ENCODE measurements around the gene CCDC117. TPM values are rescaled to one million over a fixed set of nuclear protein-coding genes. Genes with fewer than 3 reads are reported as not detected.
"Not testable (repeated sequence)": the region's sequence is repeated elsewhere in the genome, so short reads cannot be mapped to it uniquely, and the experiment has no call there.

CCDC117 gene
- total and polyA plus RNA-seq, 7 donors = 9.1 to 39.1 (median 27.5) TPM

DNA sequence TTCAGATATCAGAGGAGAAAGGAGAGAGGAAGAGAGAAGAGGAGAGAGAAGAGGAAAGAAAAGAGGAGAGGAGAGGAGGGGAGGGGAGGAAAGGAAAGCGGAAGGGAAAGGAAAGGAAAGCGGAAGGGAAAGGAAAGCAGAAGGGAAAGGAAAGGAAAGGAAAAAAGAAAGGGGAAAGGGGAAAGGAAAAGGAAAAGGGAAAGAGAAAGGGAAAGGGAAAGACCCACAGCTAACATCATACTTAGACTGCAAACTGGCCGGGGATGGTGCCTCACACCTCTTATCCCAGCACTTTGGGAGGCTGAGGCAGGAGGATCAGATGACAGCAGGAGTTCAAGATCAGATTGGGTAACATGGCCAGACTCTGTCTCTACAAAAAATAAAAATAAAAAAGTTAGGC lies 42.3 kb upstream of the CCDC117 start:
- no peaks in the 10 kb centered on the region for H3K9me3 ChIP-seq
- intact Hi-C loops (cut with DNase I) = no loop called here
- WGBS, 3 donors = 85 to 92% (median 91%) methylated on average over 3 of the region's 3 CpGs
- H3K27me3 ChIP-seq (ENCODE audit: insufficient read depth in 3 of 3, low read length in 2 of 3) = no peaks in the 10 kb centered on the region
- no peak overlapping the region for H3K4me3 ChIP-seq
- DNase-seq = no peak
- H3K4me1 ChIP-seq = no peaks in the 10 kb centered on the region
- no peak overlapping the region for H3K27ac ChIP-seq
- ATAC-seq = no peak
- H3K36me3 ChIP-seq (ENCODE audit: insufficient read depth in 1 of 2, low read depth in 1 of 2) = no peaks in the 10 kb centered on the region
- TF ChIP-seq, protein P1, sequence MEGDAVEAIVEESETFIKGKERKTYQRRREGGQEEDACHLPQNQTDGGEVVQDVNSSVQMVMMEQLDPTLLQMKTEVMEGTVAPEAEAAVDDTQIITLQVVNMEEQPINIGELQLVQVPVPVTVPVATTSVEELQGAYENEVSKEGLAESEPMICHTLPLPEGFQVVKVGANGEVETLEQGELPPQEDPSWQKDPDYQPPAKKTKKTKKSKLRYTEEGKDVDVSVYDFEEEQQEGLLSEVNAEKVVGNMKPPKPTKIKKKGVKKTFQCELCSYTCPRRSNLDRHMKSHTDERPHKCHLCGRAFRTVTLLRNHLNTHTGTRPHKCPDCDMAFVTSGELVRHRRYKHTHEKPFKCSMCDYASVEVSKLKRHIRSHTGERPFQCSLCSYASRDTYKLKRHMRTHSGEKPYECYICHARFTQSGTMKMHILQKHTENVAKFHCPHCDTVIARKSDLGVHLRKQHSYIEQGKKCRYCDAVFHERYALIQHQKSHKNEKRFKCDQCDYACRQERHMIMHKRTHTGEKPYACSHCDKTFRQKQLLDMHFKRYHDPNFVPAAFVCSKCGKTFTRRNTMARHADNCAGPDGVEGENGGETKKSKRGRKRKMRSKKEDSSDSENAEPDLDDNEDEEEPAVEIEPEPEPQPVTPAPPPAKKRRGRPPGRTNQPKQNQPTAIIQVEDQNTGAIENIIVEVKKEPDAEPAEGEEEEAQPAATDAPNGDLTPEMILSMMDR (IDR thresholded peaks at IDR 0.05) = no peak

DNA sequence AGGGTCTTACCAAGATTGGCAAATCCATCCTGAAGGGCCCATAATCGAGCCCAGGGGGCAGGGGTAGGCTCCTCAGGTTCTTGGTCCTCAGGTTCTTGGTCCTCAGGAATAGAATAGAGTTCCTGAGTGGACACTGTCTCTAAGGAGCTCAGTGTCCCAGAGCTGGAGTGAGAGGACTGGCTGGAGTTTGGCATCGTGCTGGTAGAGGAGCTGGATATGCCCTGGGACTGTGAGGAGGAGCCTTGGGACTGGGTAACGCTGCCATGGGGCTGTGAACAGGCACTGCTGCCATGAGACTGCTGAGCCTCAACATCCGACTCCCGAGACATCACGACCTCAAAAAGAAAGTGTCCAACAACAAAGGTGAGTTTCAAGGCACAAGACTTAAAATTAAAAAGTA lies 38.1 kb upstream of the CCDC117 start:
- no peak overlapping the region for H3K27ac ChIP-seq
- no peaks in the 10 kb centered on the region for H3K27me3 ChIP-seq (ENCODE audit: insufficient read depth in 3 of 3, low read length in 2 of 3)
- H3K4me3 ChIP-seq = no peak overlapping the region
- intact Hi-C loops (cut with DNase I) = no loop called here
- 87 to 93% (median 91%) methylated on average over 6 of the region's 6 CpGs for WGBS, 3 donors
- H3K4me1 ChIP-seq = no peaks in the 10 kb centered on the region
- H3K9me3 ChIP-seq = no peaks in the 10 kb centered on the region
- DNase-seq (no peak), ATAC-seq (no peak)
- TF ChIP-seq, protein P1 (IDR thresholded peaks at IDR 0.05) = no peak
- H3K36me3 ChIP-seq (ENCODE audit: insufficient read depth in 1 of 2, low read depth in 1 of 2) = no peaks in the 10 kb centered on the region

DNA sequence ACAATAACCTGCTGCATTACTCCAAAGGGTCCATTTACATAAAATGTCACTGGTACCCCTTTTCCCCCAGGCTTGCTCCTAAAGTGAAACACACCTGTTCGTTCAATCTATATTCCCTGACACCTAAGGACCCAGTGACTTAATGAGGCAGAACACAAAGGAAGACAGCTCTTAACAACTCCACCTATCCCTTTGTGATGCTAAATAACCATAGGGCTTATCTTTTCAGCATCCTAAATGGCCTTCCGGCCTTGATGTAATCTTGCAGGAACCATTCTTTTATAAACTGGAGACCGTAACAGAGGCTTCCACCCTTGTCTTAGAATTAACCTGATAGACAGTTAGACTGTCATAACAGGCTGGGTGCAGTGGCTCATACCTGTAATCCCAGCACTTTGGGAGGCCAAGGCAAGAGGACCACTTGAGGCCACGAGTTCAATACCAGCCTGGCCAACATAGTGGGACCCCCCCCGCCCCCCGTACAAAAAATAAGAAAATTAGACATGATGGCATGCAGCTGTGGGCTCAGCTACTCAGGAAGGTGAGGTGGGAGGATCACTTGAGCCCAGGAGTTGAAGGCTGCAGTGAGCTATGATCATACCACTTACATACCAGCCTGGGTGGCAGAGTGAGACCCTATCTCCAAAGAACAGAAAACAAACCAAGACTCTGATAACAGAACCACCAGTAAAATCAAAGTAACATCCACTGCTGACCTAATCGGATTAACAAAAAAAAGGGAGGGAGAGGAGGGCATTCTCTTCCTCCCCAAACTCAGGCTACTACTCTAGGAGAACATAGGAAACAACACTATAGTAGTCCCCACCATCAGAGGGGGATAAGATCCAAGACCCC lies 36.0 kb upstream of the CCDC117 start:
- intact Hi-C loops (cut with DNase I) = no loop called here
- no peaks in the 10 kb centered on the region for H3K36me3 ChIP-seq (ENCODE audit: insufficient read depth in 1 of 2, low read depth in 1 of 2)
- no peak overlapping the region for H3K27ac ChIP-seq
- 81 to 83% (median 83%) methylated on average over 7 of the region's 7 CpGs for WGBS, 3 donors
- H3K4me1 ChIP-seq = no peaks in the 10 kb centered on the region
- no peak for DNase-seq
- H3K4me3 ChIP-seq = no peak overlapping the region
- H3K9me3 ChIP-seq = no peaks in the 10 kb centered on the region
- no peaks in the 10 kb centered on the region for H3K27me3 ChIP-seq (ENCODE audit: insufficient read depth in 3 of 3, low read length in 2 of 3)
- TF ChIP-seq, protein P1 (IDR thresholded peaks at IDR 0.05) = no peak
- ATAC-seq = no peak

DNA sequence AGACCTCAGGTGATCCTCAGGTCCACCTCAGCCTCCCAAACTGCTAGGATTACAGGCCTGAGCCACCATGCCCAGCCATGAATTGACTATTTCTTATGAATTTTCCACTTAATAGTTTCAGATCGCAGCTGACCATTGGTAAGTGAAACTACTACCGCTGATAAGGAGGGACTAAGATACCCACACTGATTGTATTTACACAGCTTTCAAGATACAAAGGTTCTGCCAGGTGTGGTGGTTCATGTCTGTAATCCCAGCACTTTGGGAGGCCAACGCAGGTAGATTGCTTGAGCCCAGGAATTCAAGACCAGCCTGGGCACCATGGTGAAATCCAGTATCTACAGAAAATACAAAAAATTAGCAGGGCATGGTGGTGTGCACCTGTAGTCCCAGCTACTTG lies 34.8 kb upstream of the CCDC117 start:
- Histone ChIP-seq H3K27me3 (ENCODE audit: insufficient read depth in 3 of 3, low read length in 2 of 3) (no peaks in the 10 kb centered on the region), H3K27ac (no peak overlapping the region), H3K36me3 (ENCODE audit: insufficient read depth in 1 of 2, low read depth in 1 of 2) (no peaks in the 10 kb centered on the region), H3K4me1 (peaks cover 1% of the 10 kb centered on the region), H3K9me3 (no peaks in the 10 kb centered on the region), H3K4me3 (no peak overlapping the region)
- DNase-seq = no peak
- 96 to 100% (median 99%) methylated on average over 3 of the region's 3 CpGs for WGBS, 3 donors
- TF ChIP-seq, protein P1 (IDR thresholded peaks at IDR 0.05) = no peak
- intact Hi-C loops (cut with DNase I) = no loop called here
- ATAC-seq = no peak

DNA sequence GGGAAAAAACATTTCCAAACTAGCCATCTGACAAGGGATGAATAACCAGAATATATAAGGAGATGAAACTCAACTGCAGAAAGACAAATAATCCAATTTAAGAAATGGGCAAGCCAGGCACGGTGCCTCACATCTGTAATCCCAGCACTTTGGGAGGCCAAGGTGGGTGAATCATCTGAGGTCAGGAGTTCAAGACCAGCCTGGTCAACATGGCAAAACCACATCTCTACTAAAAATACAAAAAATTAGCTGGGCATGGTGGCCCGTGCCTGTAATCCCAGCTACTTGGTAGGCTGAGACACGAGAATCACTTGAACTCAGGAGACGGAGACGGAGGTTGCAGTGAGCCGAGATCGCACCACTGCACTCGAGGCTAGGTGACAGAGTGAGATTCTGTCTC lies 33.6 kb upstream of the CCDC117 start:
- H3K9me3 ChIP-seq; ATAC-seq; intact Hi-C loops (cut with DNase I): not testable (repeated sequence)

More for the DNA sequence above, 33.6 kb upstream of the CCDC117 start:
- not testable (repeated sequence) for DNase-seq; H3K27ac ChIP-seq; H3K4me1 ChIP-seq; H3K27me3 ChIP-seq (ENCODE audit: insufficient read depth in 3 of 3, low read length in 2 of 3); H3K4me3 ChIP-seq; H3K36me3 ChIP-seq (ENCODE audit: insufficient read depth in 1 of 2, low read depth in 1 of 2)
- 86 to 89% (median 87%) methylated on average over 8 of the region's 8 CpGs for WGBS, 3 donors

All from psoas muscle (tissue), 8 donors.